ENCODE measurements around the gene PACRG.

PACRG gene

DNA sequence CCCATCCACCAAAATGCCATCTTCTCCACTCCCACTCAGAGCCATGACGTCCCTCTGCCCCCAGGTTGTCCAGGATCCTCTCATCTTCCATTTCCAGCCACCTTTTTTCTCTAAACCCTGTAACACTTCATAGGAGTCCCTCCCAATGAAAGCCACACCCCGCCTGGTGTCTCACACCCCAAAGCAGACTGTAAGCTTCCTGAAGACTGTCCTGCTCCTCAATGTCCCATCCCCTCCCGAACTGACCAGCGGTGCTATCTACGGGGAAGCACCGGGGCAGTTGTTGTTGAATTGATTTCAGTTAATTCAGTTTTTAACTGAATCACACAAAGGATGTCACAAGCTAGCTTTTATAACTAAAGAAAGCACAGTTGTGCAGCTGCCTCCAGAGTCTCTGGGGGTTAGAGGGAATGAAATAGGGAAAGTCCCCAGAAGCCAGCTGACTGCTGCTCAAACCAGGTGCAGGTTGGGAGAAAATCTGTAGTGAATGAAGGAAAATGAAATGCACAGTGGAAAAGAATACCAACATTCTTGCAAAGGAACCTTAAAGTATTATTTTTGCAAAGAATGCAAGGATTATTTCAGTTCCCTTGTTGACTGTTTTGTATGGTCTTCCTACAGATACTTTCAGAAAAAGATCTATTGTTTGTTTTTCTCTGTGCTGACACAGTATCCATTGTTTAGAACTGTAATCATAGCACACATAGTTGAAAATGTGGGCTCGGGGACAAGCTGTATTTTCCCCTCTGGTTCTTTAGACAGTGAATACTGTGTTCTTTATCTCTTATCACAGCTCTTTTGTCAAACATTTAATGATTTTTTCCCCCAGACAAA, 464.1 kb downstream of the PACRG start:
- H3K4me1 ChIP-seq (ENCODE audit: control insufficient read depth, insufficient read depth, low read length) = peaks cover 3% of the 10 kb centered on the region
- H3K36me3 ChIP-seq (ENCODE audit: control insufficient read depth, insufficient read depth, low read length) = no peaks in the 10 kb centered on the region
- no peak overlapping the region for H3K4me3 ChIP-seq (ENCODE audit: insufficient read depth, low read depth, low read length)
- no peaks in the 10 kb centered on the region for H3K27me3 ChIP-seq (ENCODE audit: control insufficient read depth, insufficient read depth, low read length, poor library complexity, severe bottlenecking)
- H3K27ac ChIP-seq (ENCODE audit: insufficient read depth, low read depth, low read length, poor library complexity, severe bottlenecking) = no peak overlapping the region
- no peaks in the 10 kb centered on the region for H3K9me3 ChIP-seq (ENCODE audit: control insufficient read depth, low read length)
- WGBS, 2 experiments = 74 to 87% methylated on average over 5 to 7 of the region's 7 CpGs

DNA sequence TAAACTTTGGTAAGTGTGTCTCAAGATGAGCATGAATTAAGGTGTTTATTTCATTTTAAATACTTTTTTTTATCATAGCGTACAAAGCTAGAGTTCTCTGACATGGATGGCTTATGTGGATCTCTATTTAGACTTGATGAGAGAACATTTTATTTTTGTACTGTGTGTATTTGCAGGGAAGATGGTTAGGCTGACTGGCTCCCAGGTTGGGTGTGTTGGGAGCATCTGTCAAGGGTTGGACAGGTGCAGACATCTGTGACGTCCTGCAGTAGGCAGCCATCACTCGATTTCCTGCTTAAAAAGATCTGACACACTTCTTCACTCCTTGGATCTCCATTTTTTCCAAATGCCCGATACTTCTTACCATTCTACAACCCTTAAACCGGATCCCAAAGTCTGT, 464.8 kb downstream of the PACRG start:
- Histone ChIP-seq H3K27ac (ENCODE audit: insufficient read depth, low read depth, low read length, poor library complexity, severe bottlenecking) (no peak overlapping the region), H3K4me3 (ENCODE audit: insufficient read depth, low read depth, low read length) (no peak overlapping the region), H3K4me1 (ENCODE audit: control insufficient read depth, insufficient read depth, low read length) (peaks cover 3% of the 10 kb centered on the region), H3K27me3 (ENCODE audit: control insufficient read depth, insufficient read depth, low read length, poor library complexity, severe bottlenecking) (no peaks in the 10 kb centered on the region), H3K36me3 (ENCODE audit: control insufficient read depth, insufficient read depth, low read length) (no peaks in the 10 kb centered on the region), H3K9me3 (ENCODE audit: control insufficient read depth, low read length) (no peaks in the 10 kb centered on the region)
- WGBS, 2 experiments = 84 to 87% methylated on average over 5 of the region's 5 CpGs

DNA sequence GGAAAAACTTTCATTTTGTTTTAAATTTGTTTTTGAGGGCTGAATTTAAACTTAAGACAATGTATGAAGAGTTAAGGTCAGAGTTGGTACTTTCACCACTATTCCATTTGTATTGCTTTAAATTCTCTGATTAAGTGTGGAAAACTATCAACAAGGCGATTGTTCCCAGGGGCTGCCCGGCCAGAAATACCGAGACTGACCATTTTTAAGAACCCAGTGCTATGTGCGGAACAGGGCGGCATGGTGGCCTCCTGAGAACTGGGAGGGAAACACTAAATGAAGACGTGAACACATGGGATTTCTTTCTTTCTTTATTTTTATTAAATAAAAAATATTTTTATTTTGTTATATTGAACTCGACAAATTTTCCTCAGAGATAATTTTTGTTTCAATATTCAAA, 465.6 kb downstream of the PACRG start:
- Histone ChIP-seq H3K27ac (ENCODE audit: insufficient read depth, low read depth, low read length, poor library complexity, severe bottlenecking) (no peak overlapping the region), H3K9me3 (ENCODE audit: control insufficient read depth, low read length) (no peaks in the 10 kb centered on the region), H3K4me1 (ENCODE audit: control insufficient read depth, insufficient read depth, low read length) (peaks cover 3% of the 10 kb centered on the region), H3K4me3 (ENCODE audit: insufficient read depth, low read depth, low read length) (no peak overlapping the region), H3K27me3 (ENCODE audit: control insufficient read depth, insufficient read depth, low read length, poor library complexity, severe bottlenecking) (no peaks in the 10 kb centered on the region), H3K36me3 (ENCODE audit: control insufficient read depth, insufficient read depth, low read length) (no peaks in the 10 kb centered on the region)
- whole genome bisulfite sequencing, 2 experiments = 94 to 96% methylated on average over 5 of the region's 7 CpGs

DNA sequence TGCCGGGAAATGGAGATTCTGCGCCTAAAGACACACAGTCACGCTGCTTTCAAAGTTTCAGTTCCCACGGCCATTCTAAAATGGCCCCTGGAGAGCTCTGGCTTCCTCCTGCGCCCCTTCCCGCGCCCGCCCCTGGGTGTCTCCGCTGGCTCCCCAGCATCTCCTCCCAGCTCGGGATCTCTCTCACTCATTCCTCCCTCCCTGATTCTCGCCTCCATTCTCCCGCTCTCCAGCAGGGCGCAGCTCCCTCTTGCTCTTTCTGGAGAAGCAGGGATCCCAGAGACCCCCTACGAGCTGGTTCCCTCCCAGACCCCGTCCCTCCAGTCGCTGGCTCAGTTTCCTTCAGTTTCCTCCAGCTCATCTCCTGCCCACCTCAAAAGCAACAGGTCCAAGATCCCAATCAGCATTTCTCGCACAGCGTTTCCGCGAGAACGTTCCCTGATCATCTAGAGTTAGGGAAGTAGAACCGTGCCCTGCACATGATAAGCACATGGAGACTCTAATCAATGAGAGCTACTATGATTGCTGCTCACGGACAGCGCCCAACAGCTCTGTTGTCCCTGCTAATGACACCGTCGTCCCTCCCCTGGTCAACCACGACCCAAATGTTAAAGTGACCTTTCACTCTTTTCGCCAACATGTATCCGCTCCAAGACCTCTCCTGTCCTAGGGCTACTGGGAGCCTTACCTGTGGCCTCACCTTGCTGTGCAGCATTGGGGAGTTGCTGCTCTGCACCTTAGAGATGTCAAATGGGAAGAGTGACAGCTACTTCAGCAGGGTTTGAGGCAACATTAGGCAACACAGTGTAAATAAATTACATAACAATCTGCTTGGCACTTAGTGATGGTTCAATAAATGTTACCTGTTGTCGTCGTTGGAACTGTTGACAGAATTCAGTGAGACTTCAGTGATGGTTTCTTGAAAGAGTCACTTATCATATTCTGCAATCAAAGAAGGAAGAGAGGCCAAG, 468.2 kb downstream of the PACRG start:
- 94 to 96% methylated on average over 31 of the region's 31 CpGs for WGBS, 2 experiments
- Histone ChIP-seq H3K27ac (ENCODE audit: insufficient read depth, low read depth, low read length, poor library complexity, severe bottlenecking) (no peak overlapping the region), H3K4me1 (ENCODE audit: control insufficient read depth, insufficient read depth, low read length) (peaks cover 3% of the 10 kb centered on the region), H3K4me3 (ENCODE audit: insufficient read depth, low read depth, low read length) (no peak overlapping the region), H3K27me3 (ENCODE audit: control insufficient read depth, insufficient read depth, low read length, poor library complexity, severe bottlenecking) (no peaks in the 10 kb centered on the region), H3K9me3 (ENCODE audit: control insufficient read depth, low read length) (no peaks in the 10 kb centered on the region), H3K36me3 (ENCODE audit: control insufficient read depth, insufficient read depth, low read length) (no peaks in the 10 kb centered on the region)

DNA sequence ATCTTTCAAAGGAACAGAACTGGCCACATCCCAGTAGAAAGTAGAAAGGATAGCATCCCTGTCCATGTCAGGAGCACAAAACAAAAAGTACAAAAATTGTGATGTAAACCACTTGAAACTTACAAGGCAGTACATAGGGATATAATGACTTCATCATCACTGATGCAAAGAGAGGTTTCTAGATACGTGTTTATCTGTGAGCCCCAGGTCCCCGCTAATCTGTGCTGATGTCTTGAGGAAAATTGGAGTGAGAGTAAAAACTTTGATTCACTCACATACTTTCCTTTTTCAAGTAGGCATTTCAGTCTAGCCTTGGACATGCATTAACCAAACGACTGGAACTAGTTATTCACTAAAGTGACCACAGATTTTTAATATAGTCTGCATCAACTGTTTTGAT, 470.1 kb downstream of the PACRG start:
- H3K4me3 ChIP-seq (ENCODE audit: insufficient read depth, low read depth, low read length) = no peak overlapping the region
- no peaks in the 10 kb centered on the region for H3K36me3 ChIP-seq (ENCODE audit: control insufficient read depth, insufficient read depth, low read length)
- 93 to 95% methylated on average over 2 to 3 of the region's 3 CpGs for WGBS, 2 experiments
- H3K4me1 ChIP-seq (ENCODE audit: control insufficient read depth, insufficient read depth, low read length) = no peaks in the 10 kb centered on the region
- no peak overlapping the region for H3K27ac ChIP-seq (ENCODE audit: insufficient read depth, low read depth, low read length, poor library complexity, severe bottlenecking)
- no peaks in the 10 kb centered on the region for H3K9me3 ChIP-seq (ENCODE audit: control insufficient read depth, low read length)
- no peaks in the 10 kb centered on the region for H3K27me3 ChIP-seq (ENCODE audit: control insufficient read depth, insufficient read depth, low read length, poor library complexity, severe bottlenecking)

DNA sequence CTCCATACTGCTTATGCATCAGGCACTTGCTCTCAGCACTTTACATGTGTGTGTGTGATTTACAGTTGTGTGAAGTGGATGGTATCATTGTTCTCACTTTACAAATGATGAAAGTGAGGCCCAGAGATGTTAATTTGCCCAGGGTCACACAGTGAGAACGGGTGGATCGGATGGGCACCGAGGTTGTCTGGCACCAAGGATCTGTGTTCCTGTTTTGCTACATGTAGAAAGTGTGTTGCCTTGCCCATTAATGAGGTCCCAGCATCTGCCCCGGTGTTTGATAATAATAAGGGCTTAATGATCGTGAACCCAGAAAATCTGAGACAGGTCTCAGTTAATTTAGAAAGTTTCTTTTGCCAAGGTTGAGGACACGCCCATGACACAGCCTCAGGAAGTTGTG, 470.6 kb downstream of the PACRG start:
- 91 to 95% methylated on average over 6 of the region's 6 CpGs for WGBS, 2 experiments

DNA sequence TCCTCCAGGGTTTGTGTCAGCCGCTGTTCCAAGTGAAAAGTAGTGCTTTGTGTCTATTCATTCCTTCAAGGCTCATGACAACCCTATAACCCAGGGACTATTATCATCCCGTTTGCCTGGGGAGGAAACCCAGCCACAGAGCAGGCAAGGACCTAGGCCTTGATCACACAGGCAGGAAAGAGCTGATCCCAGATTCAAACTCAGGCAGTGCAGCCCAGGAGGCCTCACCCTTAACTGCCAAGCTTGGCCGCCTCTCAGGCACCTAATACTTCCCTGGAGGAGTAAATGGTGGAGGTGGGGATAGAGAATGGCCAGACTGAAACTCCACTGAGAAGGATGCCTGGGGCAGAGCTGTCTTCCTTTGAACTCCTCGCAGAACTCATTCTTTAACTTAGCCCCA, 471.6 kb downstream of the PACRG start:
- no peak overlapping the region for H3K4me3 ChIP-seq (ENCODE audit: insufficient read depth, low read depth, low read length)
- no peaks in the 10 kb centered on the region for H3K36me3 ChIP-seq (ENCODE audit: control insufficient read depth, insufficient read depth, low read length)
- H3K9me3 ChIP-seq (ENCODE audit: control insufficient read depth, low read length) = no peaks in the 10 kb centered on the region
- WGBS, 2 experiments = 81 to 89% methylated on average over 2 to 4 of the region's 4 CpGs
- H3K27me3 ChIP-seq (ENCODE audit: control insufficient read depth, insufficient read depth, low read length, poor library complexity, severe bottlenecking) = no peaks in the 10 kb centered on the region
- H3K27ac ChIP-seq (ENCODE audit: insufficient read depth, low read depth, low read length, poor library complexity, severe bottlenecking) = no peak overlapping the region
- H3K4me1 ChIP-seq (ENCODE audit: control insufficient read depth, insufficient read depth, low read length) = no peaks in the 10 kb centered on the region

More for the DNA sequence above, 470.6 kb downstream of the PACRG start:
- H3K36me3 ChIP-seq (ENCODE audit: control insufficient read depth, insufficient read depth, low read length) = no peaks in the 10 kb centered on the region
- H3K4me3 ChIP-seq (ENCODE audit: insufficient read depth, low read depth, low read length) = no peak overlapping the region
- H3K27ac ChIP-seq (ENCODE audit: insufficient read depth, low read depth, low read length, poor library complexity, severe bottlenecking) = no peak overlapping the region
- H3K4me1 ChIP-seq (ENCODE audit: control insufficient read depth, insufficient read depth, low read length) = no peaks in the 10 kb centered on the region
- no peaks in the 10 kb centered on the region for H3K9me3 ChIP-seq (ENCODE audit: control insufficient read depth, low read length)
- H3K27me3 ChIP-seq (ENCODE audit: control insufficient read depth, insufficient read depth, low read length, poor library complexity, severe bottlenecking) = no peaks in the 10 kb centered on the region

DNA sequence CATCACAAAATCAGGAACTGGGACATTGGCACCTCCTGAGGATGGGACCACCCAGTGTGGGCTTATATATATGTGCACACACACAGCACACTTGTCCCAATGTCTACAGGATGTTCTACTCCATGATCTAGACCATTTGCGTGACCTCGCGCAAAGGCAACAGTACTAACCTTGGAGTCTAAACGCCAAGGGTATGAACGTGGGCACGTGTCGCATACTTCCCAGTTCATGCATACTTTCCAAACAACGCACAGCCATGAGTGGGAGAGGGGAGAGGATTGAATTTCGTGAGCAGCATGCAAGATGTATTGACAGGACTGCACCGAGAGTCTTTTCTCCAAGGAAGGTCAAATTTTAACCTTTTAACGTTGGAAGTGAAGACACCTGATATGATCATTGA, 472.5 kb downstream of the PACRG start:
- Histone ChIP-seq H3K4me3 (ENCODE audit: insufficient read depth, low read depth, low read length) (no peak overlapping the region), H3K4me1 (ENCODE audit: control insufficient read depth, insufficient read depth, low read length) (no peaks in the 10 kb centered on the region), H3K36me3 (ENCODE audit: control insufficient read depth, insufficient read depth, low read length) (no peaks in the 10 kb centered on the region), H3K27ac (ENCODE audit: insufficient read depth, low read depth, low read length, poor library complexity, severe bottlenecking) (no peak overlapping the region), H3K27me3 (ENCODE audit: control insufficient read depth, insufficient read depth, low read length, poor library complexity, severe bottlenecking) (no peaks in the 10 kb centered on the region), H3K9me3 (ENCODE audit: control insufficient read depth, low read length) (no peaks in the 10 kb centered on the region)
- WGBS, 2 experiments = 95 to 96% methylated on average over 11 of the region's 11 CpGs

DNA sequence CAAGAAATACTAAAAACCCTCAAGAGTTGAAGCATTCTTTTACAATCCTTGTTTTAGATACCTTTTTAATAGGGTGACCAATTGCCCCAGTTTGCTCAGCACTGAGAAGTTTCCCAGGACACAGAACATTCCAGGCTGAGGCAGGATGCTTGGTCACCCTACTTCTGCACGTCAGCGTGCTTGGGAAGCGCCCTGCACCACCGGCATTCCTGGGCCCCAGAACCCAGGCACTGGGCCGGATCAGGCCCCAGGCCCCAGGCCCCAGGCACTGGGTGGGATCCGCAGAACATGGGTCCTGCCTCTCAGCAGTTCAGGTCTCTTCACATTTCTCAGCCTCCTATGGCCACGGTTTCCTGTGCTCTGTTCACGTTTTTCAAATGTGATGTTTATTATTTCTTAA, 472.9 kb downstream of the PACRG start:
- Histone ChIP-seq H3K27ac (ENCODE audit: insufficient read depth, low read depth, low read length, poor library complexity, severe bottlenecking) (no peak overlapping the region), H3K4me3 (ENCODE audit: insufficient read depth, low read depth, low read length) (no peak overlapping the region), H3K4me1 (ENCODE audit: control insufficient read depth, insufficient read depth, low read length) (no peaks in the 10 kb centered on the region), H3K9me3 (ENCODE audit: control insufficient read depth, low read length) (no peaks in the 10 kb centered on the region), H3K36me3 (ENCODE audit: control insufficient read depth, insufficient read depth, low read length) (no peaks in the 10 kb centered on the region), H3K27me3 (ENCODE audit: control insufficient read depth, insufficient read depth, low read length, poor library complexity, severe bottlenecking) (no peaks in the 10 kb centered on the region)
- 93 to 94% methylated on average over 8 of the region's 8 CpGs for WGBS, 2 experiments

DNA sequence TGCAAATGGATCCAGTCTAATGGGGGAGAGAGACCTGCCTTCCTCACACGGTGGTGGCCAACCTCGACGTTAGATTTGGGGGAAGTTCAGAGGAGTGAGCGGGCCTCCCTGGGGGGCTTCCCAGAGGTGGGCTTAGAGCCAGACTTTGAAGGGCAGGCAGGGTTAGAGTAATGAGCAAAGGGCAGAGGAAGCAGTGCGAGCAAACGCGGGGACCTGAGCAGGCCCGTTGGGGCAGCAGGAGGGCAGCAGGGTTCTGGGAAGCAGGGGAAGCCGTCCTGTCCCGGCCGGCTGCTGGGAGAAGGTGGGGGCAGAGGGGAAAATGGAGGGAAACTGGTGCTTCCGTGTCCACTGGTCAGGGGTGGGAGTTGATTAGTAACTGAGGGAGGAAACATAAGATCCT, 474.1 kb downstream of the PACRG start:
- no peak overlapping the region for H3K27ac ChIP-seq (ENCODE audit: insufficient read depth, low read depth, low read length, poor library complexity, severe bottlenecking)
- H3K4me1 ChIP-seq (ENCODE audit: control insufficient read depth, insufficient read depth, low read length) = no peaks in the 10 kb centered on the region
- H3K4me3 ChIP-seq (ENCODE audit: insufficient read depth, low read depth, low read length) = no peak overlapping the region
- 92 to 93% methylated on average over 12 of the region's 12 CpGs for WGBS, 2 experiments
- no peaks in the 10 kb centered on the region for H3K27me3 ChIP-seq (ENCODE audit: control insufficient read depth, insufficient read depth, low read length, poor library complexity, severe bottlenecking)
- no peaks in the 10 kb centered on the region for H3K36me3 ChIP-seq (ENCODE audit: control insufficient read depth, insufficient read depth, low read length)
- H3K9me3 ChIP-seq (ENCODE audit: control insufficient read depth, low read length) = no peaks in the 10 kb centered on the region
